ENCODE results near the gene MNAT1.
"Not testable (repeated sequence)": the region's sequence is repeated elsewhere in the genome, so short reads cannot be mapped to it uniquely, and the experiment has no call there.

The MNAT1 gene

GRCh38 chr14:60882219-60882618, 147.7 kb downstream of the MNAT1 start:
- DNase-seq (ENCODE audit: low read depth), result no peak

GRCh38 chr14:60884134-60884533, 149.6 kb downstream of the MNAT1 start:
- DNase-seq (ENCODE audit: low read depth), result no peak

- DNase-seq (ENCODE audit: low read depth), result not testable (repeated sequence)
Measured at GRCh38 chr14:60890636-60891035, 156.1 kb downstream of the MNAT1 start.

DNA sequence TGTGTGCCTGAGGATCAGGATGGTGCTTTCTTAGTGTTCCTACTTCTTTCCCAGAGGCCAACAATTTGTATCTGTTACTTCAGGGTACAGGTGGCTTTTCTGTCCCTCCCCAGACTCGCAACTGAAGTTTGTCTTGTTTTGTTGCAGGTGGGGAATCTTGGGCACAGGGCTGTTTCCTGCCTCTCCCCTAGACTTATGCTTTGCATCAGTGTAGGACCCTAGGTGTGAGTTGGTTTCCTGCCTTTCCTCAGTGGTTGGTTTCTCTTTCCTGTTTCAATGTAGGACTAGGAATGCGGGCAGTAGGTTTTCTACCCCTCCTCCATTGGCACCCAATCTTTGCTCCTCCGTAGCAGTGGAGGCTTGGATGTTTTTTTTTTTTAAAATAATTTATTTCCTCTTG, 159.3 kb downstream of the MNAT1 start:
- no peak for DNase-seq (ENCODE audit: low read depth)

DNA sequence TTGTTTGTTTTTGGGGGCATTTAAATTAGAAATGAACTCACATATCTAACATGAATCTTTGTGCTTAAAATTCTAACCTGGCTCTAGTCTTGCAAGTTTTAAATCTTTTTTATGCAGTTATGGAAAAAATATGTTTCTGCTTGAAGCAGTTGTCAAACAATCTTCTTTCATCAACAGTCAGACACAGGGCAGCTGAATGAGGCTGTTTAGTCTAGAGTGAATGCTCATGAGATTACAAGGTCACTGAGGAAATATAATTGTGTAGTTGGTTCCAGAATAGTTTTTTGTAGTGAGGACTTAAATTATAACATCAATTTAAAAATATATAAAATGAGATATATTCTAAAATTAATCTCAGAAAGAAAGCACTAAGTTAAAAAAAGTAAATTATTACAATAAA, 169.8 kb downstream of the MNAT1 start:
- no peak for DNase-seq (ENCODE audit: low read depth)

GRCh38 chr14:60905923-60906322, 171.4 kb downstream of the MNAT1 start:
- no peak for DNase-seq (ENCODE audit: low read depth)

- DNase-seq (ENCODE audit: low read depth), result no peak
Measured at GRCh38 chr14:60915781-60916180, 181.2 kb downstream of the MNAT1 start.

DNA sequence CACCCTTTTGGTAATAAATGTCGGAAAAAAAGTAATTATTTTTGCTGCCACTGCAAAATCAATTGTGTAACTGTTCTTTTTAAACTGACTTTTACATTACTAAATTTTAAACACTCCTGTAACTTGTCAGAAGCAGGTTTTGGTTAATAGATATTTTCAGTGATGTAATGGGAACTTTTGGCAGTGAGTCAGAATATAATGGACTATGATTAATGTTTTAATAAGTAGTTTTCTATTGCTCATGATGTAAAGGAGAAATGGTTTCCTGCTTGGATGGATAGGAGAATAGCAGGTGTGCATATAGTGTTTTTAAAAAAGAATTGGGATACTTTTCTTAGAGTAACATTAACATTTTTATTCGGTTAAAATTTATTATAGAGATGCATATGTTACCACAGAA, 187.5 kb downstream of the MNAT1 start:
- DNase-seq (ENCODE audit: low read depth), result no peak

DNA sequence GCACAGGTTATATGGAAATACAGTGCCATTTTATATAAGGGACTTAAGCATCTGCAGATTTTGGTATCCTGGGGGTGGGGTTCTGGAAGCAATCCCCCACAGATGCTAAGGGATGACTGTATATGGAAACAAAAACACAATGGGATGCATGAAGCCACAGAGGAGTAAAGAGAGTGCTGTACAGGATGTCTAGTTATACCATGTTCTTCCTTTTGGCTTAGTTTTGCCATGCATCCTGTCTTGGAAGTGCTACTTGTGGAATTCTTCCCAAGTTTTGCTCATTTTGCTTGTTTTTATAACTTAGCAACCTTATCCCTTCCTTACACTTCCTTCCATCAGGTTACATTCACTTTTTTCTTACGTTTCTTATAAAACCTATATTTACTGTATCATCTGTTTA, 190.7 kb downstream of the MNAT1 start:
- no peak for DNase-seq (ENCODE audit: low read depth)

DNA sequence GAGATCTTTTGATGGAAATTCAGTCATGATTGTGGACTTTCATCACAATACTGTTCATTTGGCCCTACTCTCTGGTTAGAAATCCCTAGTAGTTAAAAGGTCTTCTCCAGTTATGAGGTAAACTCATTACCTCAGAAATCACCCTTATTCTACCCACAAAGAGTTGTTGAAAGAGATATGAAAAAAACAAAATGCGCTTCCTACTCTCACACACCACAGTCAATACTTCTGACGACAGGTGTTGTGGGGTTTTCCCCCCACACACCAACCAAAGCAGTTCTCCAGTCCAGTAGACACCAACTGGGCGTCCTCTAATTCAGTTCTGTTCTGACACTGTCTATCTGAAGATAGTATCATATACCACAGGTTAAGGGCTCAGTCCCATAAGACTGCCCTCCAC, 191.4 kb downstream of the MNAT1 start:
- DNase-seq (ENCODE audit: low read depth), result no peak

- no peak for DNase-seq (ENCODE audit: low read depth)
Measured at GRCh38 chr14:60931218-60931617, 196.7 kb downstream of the MNAT1 start.

GRCh38 chr14:60933920-60934655, 199.5 kb downstream of the MNAT1 start:
- DNase-seq (ENCODE audit: low read depth), result no peak

DNA sequence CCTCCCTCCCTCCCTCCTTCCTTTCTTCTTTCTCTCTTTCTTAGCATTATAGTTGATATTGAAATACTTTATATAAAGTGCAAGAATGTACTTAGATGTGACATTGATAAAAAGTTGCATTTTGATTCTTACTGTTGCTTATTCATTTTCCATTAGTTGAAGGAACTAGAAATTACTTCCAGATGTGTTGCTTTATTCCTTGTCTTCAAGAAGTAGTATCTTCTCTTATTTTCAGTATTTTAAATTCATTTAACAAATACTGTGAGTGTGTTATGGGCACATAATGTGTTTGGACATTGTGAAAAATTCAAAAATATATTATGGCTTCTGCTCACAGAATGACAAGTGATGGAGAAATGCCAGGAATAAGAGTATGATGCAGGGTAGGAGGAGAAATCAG, 200.8 kb downstream of the MNAT1 start:
- DNase-seq (ENCODE audit: low read depth), result no peak

DNA sequence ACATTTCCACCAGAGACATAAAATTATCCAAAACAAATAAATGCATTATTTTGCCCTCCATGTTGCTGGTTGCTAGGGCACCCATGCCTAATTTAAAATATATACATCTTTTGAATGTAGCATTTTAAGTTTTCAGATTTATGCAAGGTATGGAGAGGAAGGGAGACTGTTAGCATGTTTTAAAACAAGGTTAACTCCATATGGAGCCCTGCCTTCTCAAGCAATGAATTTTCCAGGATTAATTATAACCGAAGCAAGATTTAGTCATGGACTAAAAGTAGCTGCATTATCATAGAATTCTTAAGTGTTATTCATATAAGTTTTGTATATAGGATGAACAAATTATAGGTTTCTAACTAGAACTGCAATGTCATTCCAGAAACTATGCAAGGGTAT, 209.1 kb downstream of the MNAT1 start:
- no peak for DNase-seq (ENCODE audit: low read depth)

DNA sequence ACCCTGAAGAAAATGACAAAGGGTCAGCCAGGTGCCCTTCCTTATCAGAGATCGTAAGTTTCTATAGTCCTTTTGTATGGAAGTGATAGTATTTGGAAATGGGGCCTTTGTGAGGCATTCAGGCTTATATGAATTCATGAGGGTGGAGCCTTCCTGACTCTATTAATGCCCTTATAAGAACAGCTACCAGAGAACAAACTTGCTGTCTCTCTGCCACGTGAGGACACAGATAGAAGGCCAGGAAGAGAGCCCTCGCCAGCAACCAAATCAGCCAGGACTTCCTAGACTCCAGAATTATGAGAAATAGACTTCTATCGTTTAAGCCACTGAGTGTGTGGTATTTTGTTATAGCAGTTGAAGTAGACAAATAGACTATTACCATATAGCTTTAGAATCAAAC, 209.6 kb downstream of the MNAT1 start:
- DNase-seq (ENCODE audit: low read depth), result no peak

DNA sequence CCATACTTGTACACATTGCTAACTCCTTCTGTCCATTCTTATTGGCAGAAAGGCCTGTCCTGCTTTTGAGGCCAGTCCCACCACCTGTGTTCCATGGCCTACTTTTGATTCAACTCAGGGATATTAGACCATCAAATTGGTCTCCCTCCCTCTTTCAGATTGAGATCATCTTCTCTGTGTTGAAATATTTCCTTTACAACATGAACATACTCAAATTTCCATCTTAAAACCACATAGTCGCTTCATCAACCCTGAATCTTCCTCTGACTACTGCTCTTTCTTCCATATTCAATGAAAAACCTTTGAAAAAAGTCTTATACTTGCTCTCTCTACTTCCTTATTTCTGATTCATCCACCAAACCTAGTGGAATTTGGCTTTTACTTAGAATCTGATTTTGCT, 211.4 kb downstream of the MNAT1 start:
- DNase-seq (ENCODE audit: low read depth), result no peak

- no peak for DNase-seq (ENCODE audit: low read depth)
Measured at GRCh38 chr14:60946773-60947172, 212.2 kb downstream of the MNAT1 start.

- DNase-seq (ENCODE audit: low read depth), result no peak
Measured at GRCh38 chr14:60951776-60952435, 217.3 kb downstream of the MNAT1 start.

DNA sequence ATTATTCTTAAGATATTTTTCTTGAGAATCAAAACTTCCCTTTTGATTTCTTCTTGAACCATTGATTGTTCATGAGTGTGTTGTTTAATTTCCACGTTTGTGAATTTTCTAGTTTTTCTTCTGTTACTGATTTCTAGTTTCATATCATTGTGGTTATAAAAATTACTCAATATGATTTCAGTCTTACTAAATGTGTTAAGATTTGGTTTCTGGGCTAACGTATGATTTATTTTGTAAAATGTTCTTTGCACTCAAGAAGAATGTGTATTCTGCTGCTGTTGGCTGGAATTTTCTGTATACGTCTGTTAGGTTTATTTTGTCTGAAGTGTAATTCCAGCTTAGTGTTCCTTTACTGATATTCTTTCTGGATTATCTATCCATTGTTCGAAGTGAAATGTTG, 221.6 kb downstream of the MNAT1 start:
- DNase-seq (ENCODE audit: low read depth), result no peak

GRCh38 chr14:60956632-60957031, 222.1 kb downstream of the MNAT1 start:
- no peak for DNase-seq (ENCODE audit: low read depth)

- no peak for DNase-seq (ENCODE audit: low read depth)
Measured at GRCh38 chr14:60958146-60958545, 223.6 kb downstream of the MNAT1 start.

DNA sequence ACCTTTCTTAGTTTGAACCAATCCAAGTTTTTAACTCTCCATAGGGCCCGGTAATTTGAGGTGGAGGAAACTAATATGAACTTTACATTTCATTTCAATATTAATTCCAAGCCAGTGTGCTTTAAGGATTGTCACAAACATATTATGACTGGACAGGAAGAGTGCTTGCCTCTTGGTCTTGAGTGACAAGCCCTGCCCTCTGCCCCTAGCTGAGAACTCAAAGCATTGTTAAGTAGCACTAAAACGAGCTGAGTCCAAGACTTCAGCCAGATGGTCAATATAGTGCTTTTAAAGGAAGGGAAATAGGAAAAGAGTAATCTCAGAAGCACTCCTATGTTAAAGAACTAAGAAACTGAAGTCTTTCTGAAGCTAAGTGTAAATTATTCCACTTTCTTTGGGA, 229.2 kb downstream of the MNAT1 start:
- DNase-seq (ENCODE audit: low read depth), result no peak

DNA sequence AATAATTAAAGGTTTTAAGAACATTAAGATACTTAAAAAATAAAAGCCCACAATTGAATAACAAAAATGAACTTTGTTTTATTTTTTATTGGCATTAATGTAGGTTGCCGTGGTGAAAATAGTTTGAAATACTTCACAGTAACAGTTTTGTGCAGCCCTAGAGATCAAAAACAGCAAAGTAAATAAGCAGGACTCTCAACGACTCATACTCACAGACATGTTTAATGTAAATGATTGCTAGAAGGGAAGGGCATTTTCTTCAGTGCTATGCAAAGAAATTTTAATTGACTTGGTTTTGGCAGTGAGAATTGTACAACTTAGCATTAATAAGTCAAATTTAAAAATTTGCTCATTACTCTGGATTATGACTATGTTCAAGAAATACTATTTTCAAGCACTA, 230.3 kb downstream of the MNAT1 start:
- DNase-seq (ENCODE audit: low read depth), result no peak

DNA sequence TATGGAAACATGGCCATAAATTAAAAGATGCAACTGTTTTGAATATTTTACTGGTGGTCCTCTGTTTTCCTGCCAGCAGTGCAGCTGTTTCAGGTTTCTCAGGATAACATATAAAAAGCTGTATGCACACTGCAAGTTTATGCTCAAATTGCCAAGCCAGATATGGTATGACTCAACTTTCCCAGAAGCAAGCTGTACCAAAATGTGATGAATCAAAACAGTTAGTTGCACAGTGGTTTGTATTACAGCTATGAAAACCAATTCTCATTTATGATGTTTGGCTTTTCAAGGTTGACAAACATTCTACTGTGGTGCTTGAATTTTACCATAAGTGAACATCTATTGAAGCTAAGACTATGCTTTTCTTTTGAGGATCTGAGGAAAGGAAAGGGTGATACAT, 230.8 kb downstream of the MNAT1 start:
- no peak for DNase-seq (ENCODE audit: low read depth)
